Upper lobe of left lung (tissue), 6 donors: Measurements from ENCODE around the gene DNAJB8. TPM values are rescaled to one million over a fixed set of nuclear protein-coding genes. Genes with fewer than 3 reads are reported as not detected.

Experiments used
- ATAC-seq, 2 donors: fragments of 200-7000 bp; cut with Tn5 transposase; one replicate each; pipeline ENCODE4 v1.9.1; 2022; ENCODE audit warnings: mild to moderate bottlenecking in 2 of 2, moderate library complexity in 2 of 2; ENCODE audit not compliant: low FRiP score in 2 of 2
- DNase-seq, 2 donors: peaks; one replicate each; pipeline ENCODE4 v3.0.0-alpha.2; 2019 to 2020
- H3K27ac ChIP-seq, 4 donors: fragments of 200-600 bp; sonication (generic); one replicate each; pipeline ENCODE4 v1.5.1; 2016 to 2019
- H3K27me3 ChIP-seq, 4 donors: fragments of 200-600 bp; sonication (generic); one replicate each; pipeline ENCODE4 v1.5.1; 2017 to 2019
- H3K36me3 ChIP-seq, 4 donors: fragments of 200-600 bp; sonication (generic); one replicate each; pipeline ENCODE4 v1.5.1; 2016 to 2019
- H3K4me1 ChIP-seq, 4 donors: fragments of 200-600 bp; sonication (generic); one replicate each; pipeline ENCODE4 v1.5.1; 2018 to 2019
- H3K4me3 ChIP-seq, 4 donors: fragments of 200-600 bp; sonication (generic); one replicate each; pipeline ENCODE4 v1.5.1; 2017 to 2019; ENCODE audit warnings: mild to moderate bottlenecking in 2 of 4, moderate library complexity in 1 of 4
- H3K9me3 ChIP-seq, 4 donors: fragments of 200-600 bp; sonication (generic); one replicate each; pipeline ENCODE4 v1.5.1; 2018 to 2019
- EP300 ChIP-seq, 4 donors: sonication (generic); formaldehyde crosslinking; IDR thresholded peaks; one replicate each; pipeline ENCODE4 v1.5.1; 2017; ENCODE audit warnings: antibody characterized with exemption in 4 of 4, control low read depth in 2 of 4
- POLR2A ChIP-seq, 4 donors: fragments of 450-650 bp; IDR thresholded peaks; one replicate each; pipeline ENCODE4 v1.5.1; 2016 to 2017; ENCODE audit warnings: antibody characterized with exemption in 4 of 4, mild to moderate bottlenecking in 2 of 4
- POLR2AphosphoS5 ChIP-seq, 2 donors: sonication (generic); formaldehyde crosslinking; IDR thresholded peaks; one replicate each; pipeline ENCODE4 v1.5.1; 2017; ENCODE audit warnings: antibody characterized with exemption in 2 of 2
- WGBS, 2 donors: methylation state at CpG; one replicate each; pipeline ENCODE4 v1.1.5; 2017 to 2018; 5-methylcytosine and 5-hydroxymethylcytosine counted together
- total RNA-seq, 6 donors: library from RNA; depleted of rRNA in 4 of 6; stranded (reverse); fragments of >200 nt in 4 of 6; gene quantifications; one replicate each; pipeline versions ENCODE4 v1.1.0 to v1.2.1, GENCODE V29; 2016 to 2021
- TF ChIP-seq, protein P1 (sequence below), 6 experiments: fragments of 450-650 bp in 4 of 6; fragments of 200-600 bp in 2 of 6; sonication (generic) in 2 of 6; IDR thresholded peaks; one replicate each; pipeline ENCODE4 v1.5.1; 2016 to 2019; ENCODE audit warnings: antibody characterized with exemption in 6 of 6
- donor health status: DM: no; HTN: no; CAD: no; lungs with moderate emphysema.
- donor health status: DM: no; HTN: yes; CAD: no; lungs with severe emphysema.

The DNAJB8 gene
- total RNA-seq, result not detected

DNA sequence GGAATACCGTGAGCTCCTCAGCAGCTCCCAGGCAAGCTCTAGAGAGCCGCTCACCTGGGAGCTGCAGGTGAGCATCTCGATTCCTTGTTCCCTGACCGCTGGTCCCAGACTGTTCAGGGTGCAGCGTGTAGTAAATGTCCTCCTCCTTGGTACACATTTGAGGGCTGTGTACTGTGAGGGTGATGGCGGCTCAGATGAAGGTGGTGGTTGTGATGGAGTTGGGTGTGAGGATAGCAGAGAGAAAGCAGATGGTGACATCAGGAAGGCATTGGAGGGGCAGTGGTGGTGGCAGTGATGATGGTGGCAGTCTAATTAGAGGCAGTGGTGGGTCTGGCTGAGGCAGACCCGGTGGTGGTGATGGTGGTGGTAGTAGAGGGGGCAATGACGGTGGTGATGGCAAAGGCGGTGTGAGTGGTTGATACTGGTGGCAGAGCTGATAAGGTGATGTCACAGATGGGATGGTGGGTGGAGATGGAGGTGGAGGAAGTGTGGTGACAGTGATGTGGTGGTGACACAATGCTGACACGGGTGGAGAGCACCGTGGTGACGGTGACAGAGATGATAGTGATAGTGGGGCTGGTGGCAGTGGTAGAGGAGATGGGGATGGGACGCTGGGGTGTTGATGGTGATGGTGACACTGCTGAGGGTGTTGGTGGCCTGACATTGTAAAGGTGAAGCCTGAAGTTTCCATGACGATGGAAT, at the start of gene DNAJB8:
Gene DNAJB8, minus strand, starts transcription at position 51 of the 702 bp plus-strand sequence. CDS start 3,645 bp downstream, outside the sequence.
- no peak within 1 kb of the TSS for H3K4me3 ChIP-seq
- H3K36me3 ChIP-seq, result no peaks in the 10 kb centered on the region
- no peak within 1 kb of the TSS for H3K27ac ChIP-seq
- 75 to 87% methylated on average over 13 to 14 of the region's 14 CpGs for WGBS, 2 donors
- no peak for TF ChIP-seq POLR2A (IDR thresholded peaks at IDR 0.05)
- TF ChIP-seq POLR2AphosphoS5 (IDR thresholded peaks at IDR 0.05), result no peak
- TF ChIP-seq EP300 (IDR thresholded peaks at IDR 0.05), result no peak
- TF ChIP-seq, protein P1, sequence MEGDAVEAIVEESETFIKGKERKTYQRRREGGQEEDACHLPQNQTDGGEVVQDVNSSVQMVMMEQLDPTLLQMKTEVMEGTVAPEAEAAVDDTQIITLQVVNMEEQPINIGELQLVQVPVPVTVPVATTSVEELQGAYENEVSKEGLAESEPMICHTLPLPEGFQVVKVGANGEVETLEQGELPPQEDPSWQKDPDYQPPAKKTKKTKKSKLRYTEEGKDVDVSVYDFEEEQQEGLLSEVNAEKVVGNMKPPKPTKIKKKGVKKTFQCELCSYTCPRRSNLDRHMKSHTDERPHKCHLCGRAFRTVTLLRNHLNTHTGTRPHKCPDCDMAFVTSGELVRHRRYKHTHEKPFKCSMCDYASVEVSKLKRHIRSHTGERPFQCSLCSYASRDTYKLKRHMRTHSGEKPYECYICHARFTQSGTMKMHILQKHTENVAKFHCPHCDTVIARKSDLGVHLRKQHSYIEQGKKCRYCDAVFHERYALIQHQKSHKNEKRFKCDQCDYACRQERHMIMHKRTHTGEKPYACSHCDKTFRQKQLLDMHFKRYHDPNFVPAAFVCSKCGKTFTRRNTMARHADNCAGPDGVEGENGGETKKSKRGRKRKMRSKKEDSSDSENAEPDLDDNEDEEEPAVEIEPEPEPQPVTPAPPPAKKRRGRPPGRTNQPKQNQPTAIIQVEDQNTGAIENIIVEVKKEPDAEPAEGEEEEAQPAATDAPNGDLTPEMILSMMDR (IDR thresholded peaks at IDR 0.05), result no peak
- no peaks in the 10 kb centered on the region for H3K27me3 ChIP-seq
- no peaks in the 10 kb centered on the region for H3K9me3 ChIP-seq
- ATAC-seq (no peak), DNase-seq (no peak)
- no peaks in the 10 kb centered on the region for H3K4me1 ChIP-seq

GRCh38 chr3:128515967-128516366, 49.3 kb upstream of the DNAJB8 start:
- ATAC-seq (no peak), DNase-seq (no peak)
- peaks cover 0 to 9% (median 3%) of the 10 kb centered on the region in 4 donors for H3K9me3 ChIP-seq
- H3K27ac ChIP-seq, result no peak overlapping the region
- H3K4me3 ChIP-seq, result no peak overlapping the region
- no peaks in the 10 kb centered on the region for H3K27me3 ChIP-seq
- H3K36me3 ChIP-seq, result no peaks in the 10 kb centered on the region
- TF ChIP-seq POLR2AphosphoS5 (IDR thresholded peaks at IDR 0.05) (no peak), POLR2A (IDR thresholded peaks at IDR 0.05) (no peak), EP300 (IDR thresholded peaks at IDR 0.05) (no peak)
- TF ChIP-seq, protein P1 (IDR thresholded peaks at IDR 0.05), result no peak
- H3K4me1 ChIP-seq, result no peaks in the 10 kb centered on the region
- WGBS, 2 donors, result 82 to 93% methylated on average over 1 of the region's 1 CpG

- Histone ChIP-seq H3K4me3 (no peak overlapping the region), H3K27ac (no peak overlapping the region), H3K27me3 (no peaks in the 10 kb centered on the region), H3K36me3 (no peaks in the 10 kb centered on the region), H3K4me1 (no peaks in the 10 kb centered on the region), H3K9me3 (peaks cover 0 to 6% (median under 1%) of the 10 kb centered on the region in 4 donors)
- 94% methylated on average over 5 of the region's 5 CpGs for whole genome bisulfite sequencing, 2 donors
- ATAC-seq (no peak), DNase-seq (no peak)
- TF ChIP-seq POLR2AphosphoS5 (IDR thresholded peaks at IDR 0.05), result no peak
- no peak for TF ChIP-seq POLR2A (IDR thresholded peaks at IDR 0.05)
- TF ChIP-seq EP300 (IDR thresholded peaks at IDR 0.05), result no peak
- TF ChIP-seq, protein P1 (IDR thresholded peaks at IDR 0.05), result no peak
Measured at GRCh38 chr3:128508852-128509251, 42.2 kb upstream of the DNAJB8 start.

GRCh38 chr3:128506754-128507153, 40.1 kb upstream of the DNAJB8 start:
- Histone ChIP-seq H3K9me3 (no peaks in the 10 kb centered on the region), H3K27me3 (no peaks in the 10 kb centered on the region), H3K4me1 (no peaks in the 10 kb centered on the region), H3K36me3 (no peaks in the 10 kb centered on the region), H3K27ac (no peak overlapping the region), H3K4me3 (no peak overlapping the region)
- DNase-seq (no peak), ATAC-seq (no peak)
- whole genome bisulfite sequencing, 2 donors, result 68 to 77% methylated on average over 2 of the region's 2 CpGs
- TF ChIP-seq, protein P1 (IDR thresholded peaks at IDR 0.05), result no peak
- TF ChIP-seq POLR2A (IDR thresholded peaks at IDR 0.05), result no peak
- TF ChIP-seq EP300 (IDR thresholded peaks at IDR 0.05), result no peak
- no peak for TF ChIP-seq POLR2AphosphoS5 (IDR thresholded peaks at IDR 0.05)

DNA sequence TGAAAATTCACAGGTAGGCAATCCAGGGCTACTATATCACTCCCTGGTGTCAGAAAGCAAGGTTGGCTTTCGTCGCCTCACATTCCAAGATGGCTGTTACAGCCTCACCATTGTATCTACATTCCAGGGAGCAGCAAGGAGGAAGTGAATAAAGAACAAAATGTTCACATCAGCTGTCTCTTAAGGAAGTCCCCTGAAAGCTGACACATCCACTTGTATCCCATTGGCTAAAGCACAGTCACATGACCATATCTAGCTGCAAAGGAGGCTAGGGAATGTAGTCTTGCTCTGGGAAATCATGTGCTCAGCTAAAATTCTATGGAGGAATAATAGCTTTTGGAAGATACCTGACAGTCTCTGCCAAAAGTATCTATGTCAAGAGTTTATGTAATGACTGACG, 39.1 kb upstream of the DNAJB8 start:
- no peak for ATAC-seq
- no peak overlapping the region for H3K4me3 ChIP-seq
- no peak overlapping the region for H3K27ac ChIP-seq
- WGBS, 2 donors, result 75 to 94% methylated on average over 3 of the region's 3 CpGs
- H3K36me3 ChIP-seq, result no peaks in the 10 kb centered on the region
- H3K27me3 ChIP-seq, result no peaks in the 10 kb centered on the region
- H3K9me3 ChIP-seq, result no peaks in the 10 kb centered on the region
- DNase-seq, result no peak
- TF ChIP-seq EP300 (IDR thresholded peaks at IDR 0.05) (no peak), POLR2AphosphoS5 (IDR thresholded peaks at IDR 0.05) (no peak), POLR2A (IDR thresholded peaks at IDR 0.05) (no peak)
- TF ChIP-seq, protein P1 (IDR thresholded peaks at IDR 0.05), result no peak
- H3K4me1 ChIP-seq, result no peaks in the 10 kb centered on the region
